IMR-90 (cell line): ENCODE results near the gene ARPIN.
A peak's percentile ranks its signal among the peaks of the same experiment; 100 is the strongest.

Experiments
- BHLHE40 ChIP-seq: fragments of 150-350 bp; IDR thresholded peaks from 2 replicates; pipeline ENCODE4 v1.6.1; 2016; ENCODE audit warnings: mild to moderate bottlenecking, low read depth, low read length
- CTCF ChIP-seq: conservative IDR thresholded peaks from 2 replicates; pipeline ENCODE4 v1.5.1; 2012; ENCODE audit warnings: mild to moderate bottlenecking, low read depth, low read length, improper control_type of control experiment
- MAFK ChIP-seq: IDR thresholded peaks from 2 replicates; pipeline ENCODE4 v1.6.1; 2012; ENCODE audit warnings: low read depth, low read length, improper control_type of control experiment
- POLR2A ChIP-seq: IDR thresholded peaks from 2 replicates; pipeline ENCODE4 v1.6.1; 2012; ENCODE audit warnings: mild to moderate bottlenecking, low read depth, low read length
- RAD21 ChIP-seq: IDR thresholded peaks from 2 replicates; pipeline ENCODE4 v1.6.1; 2012; ENCODE audit warnings: low read length, improper control_type of control experiment
- SMC3 ChIP-seq: fragments of 150-350 bp; IDR thresholded peaks from 2 replicates; pipeline ENCODE4 v1.6.1; 2016; ENCODE audit warnings: low read depth, mild to moderate bottlenecking, antibody characterized with exemption, low read length, moderate library complexity

DNA sequence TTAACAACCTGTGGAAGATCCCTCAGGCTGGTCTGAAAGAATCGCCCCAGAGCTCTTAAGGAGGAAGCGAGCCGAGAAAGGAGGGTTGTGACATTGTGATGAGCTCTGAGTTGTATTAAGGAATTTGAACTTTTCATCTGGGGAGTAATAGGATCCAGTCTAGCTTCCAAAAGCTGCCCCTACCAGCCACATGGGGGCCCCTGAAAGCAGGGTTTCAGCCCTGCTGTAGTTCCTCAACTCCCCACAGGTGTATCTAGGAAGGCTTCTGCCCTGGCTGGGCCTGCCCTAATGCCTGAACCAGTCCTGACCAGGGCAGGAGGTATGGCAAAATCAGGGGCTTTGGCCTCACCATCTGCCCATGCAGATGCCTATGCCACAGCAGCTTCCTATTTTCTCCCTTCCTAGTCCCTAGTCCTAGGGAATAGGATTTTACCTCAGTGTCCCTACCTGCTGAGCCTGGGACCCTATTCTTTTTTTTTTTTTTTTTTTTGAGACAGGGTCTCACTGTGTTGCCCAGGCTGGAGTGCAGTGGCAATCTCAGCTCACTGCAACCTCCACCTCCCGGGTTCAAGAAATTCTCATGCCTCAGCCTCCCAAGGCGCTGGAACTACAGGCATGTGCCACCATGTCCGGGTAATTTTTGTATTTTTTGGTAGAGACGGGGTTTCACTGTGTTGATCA lies 14.0 kb downstream of the ARPIN start:
- TF ChIP-seq RAD21 = peak; percentile 69
- peak; percentile 65 for TF ChIP-seq SMC3
- TF ChIP-seq POLR2A = no peak
- TF ChIP-seq CTCF = peak; percentile 62
- TF ChIP-seq BHLHE40 = no peak
- no peak for TF ChIP-seq MAFK
